Stimulated activated CD4-positive, alpha-beta T cell treated with anti-CD3 and anti-CD28 coated beads, Interleukin-12 subunit alpha, Interleukin-12 subunit beta, amount 100 ng/mL, for 4 hours (primary cell): ENCODE results near the gene PGGT1B.

ENCODE experiments used
- DNase-seq: peaks from one replicate; pipeline ENCODE4 v3.0.0-alpha.2; 2020

PGGT1B gene

DNA sequence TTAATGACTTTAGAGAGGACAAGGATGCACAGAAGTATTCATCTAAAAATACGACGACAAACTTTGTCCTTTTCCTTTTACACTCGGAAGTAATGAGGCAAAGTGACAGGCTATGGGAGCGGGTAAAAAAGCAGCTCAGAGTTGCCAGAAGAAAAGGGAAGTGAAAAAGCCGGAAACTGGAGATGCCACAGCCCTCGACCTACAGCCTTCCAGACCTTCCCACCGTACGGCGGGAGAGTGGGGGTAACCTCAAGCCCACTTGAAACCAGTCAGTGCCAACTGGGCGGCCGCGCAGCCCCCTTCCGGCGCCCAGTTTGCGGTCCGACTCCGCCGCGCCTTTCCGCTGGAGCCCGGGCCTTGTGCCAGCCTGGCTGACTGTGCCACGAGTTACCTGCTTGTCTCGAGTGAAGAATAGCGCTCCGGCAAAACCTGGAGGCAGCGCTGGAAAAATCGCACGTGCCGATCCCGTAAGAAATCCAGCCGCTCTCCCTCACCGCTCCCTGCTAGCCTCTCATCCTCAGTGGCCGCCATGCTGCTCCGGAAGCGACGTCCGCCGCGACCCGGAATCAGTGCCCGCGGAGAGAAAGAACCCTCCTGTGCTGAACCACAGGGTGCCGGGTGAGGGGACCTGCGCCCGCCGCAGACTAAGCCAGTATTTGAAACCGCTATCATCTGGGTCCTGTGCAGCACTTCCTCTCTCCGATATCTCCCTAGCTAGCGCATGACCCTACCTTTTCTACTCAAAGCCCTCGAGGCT lies at the start of gene PGGT1B:
PGGT1B (minus strand) TSS at position 557 of the 757 bp plus-strand sequence; CDS start at position 531, 26 bp downstream.
- peak; percentile 70 for DNase-seq

DNA sequence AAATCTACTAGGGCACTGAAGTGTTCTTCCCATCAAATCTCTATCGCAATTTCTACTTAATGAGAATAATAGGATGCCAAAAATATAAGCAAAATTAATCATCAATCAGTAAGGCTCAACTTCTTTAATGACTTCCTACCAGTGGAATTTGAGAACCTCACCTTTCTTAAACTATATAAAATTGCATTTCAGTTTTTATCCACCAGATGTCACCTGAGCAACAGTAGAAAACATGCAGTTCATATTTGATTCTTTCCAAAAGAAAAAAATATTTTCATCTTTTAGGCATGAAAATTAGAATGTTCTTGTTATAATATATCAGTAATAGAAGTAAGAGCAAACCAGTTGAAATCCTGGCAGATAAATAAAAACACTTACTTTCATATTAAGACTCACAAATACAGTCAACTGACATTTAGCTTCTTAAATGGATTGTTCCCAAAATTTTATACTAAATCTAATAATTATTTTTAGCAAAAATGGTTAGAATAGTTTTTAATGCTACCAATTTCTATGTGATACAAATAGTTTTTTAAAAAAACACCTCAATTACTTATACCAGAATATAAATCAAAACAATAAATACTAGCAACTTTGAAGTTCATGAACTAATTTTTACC lies 47.2 kb upstream of the PGGT1B start:
- DNase-seq = no peak

DNA sequence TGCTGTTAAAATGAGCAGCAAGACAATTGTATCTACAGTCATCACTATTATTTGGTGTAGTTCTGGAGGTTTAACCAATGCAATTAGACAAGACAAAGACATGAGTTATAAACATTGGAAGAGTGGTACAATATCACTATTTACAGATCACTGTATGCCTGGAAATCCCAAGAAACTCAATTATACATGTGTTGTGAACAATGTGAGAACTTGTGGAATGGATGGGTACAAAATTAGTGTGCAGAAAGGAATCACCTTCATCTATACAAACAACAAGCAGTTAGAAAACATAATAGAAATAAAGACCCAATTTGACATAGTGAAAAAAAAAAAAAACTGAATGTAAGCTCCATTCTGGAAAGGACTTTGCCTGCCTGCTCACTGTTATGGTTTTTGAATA lies 46.1 kb upstream of the PGGT1B start:
- DNase-seq = no peak

DNA sequence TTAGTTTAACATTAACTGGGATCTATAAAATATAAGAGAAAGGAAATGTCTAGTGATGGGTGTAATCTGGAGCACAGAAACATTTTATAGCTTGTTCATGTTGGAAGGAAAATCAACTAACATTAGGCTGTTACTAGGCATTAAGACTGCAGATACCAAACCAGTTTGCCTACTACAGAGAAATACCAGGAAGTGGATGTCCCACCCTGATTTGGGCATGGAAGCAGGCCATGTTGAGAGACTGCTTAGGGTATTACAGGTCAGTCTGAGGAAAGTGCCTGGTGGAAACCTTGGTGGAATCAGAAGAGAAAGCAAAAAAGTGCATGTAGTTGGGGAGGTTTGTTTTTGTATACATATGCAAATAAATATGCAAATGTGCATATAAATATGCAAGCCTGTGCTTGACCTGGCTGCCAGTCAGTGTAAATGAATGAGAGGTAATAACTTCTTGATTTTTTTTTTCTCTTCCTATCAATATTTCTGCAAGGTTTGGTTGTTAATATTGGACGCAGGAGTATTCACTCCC lies 43.4 kb upstream of the PGGT1B start:
- DNase-seq = no peak

DNA sequence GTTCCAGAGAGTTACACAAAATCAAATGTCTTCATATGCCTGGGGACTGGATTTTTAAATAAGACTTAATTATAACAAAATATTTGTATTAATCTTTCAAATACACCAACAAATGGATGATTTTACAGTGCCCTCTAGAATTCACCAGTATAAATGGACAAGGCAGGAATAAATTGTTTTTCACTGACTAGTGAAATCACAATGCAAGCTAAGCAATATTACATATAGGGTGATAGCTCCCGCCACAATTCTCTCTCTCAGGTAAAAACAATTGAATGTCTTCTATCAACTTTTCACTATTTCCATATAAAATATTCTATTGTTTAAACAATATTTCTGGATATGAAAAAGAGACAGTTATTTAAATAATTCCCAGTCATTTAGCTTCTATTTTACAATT lies 41.8 kb upstream of the PGGT1B start:
- DNase-seq = no peak

DNA sequence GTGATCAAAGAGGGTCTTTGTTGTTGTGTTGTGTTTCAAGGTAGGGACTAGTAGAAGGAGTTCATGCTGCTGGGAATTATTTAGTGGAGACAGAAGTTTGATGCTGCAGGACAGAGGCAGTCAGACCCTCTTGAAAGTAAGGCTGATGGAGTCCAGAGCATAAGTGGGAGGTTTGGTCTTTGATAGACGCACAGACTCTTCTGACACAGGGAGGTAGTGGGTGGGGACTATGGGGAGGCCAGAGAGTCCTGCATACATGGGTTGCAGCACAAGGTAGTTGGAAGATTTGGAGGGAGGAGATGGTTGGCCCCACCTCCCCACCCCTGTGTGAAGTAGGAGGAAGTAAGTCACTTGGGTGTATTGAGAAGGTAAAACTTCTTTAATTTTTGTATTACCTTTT lies 36.1 kb upstream of the PGGT1B start:
- DNase-seq = no peak

DNA sequence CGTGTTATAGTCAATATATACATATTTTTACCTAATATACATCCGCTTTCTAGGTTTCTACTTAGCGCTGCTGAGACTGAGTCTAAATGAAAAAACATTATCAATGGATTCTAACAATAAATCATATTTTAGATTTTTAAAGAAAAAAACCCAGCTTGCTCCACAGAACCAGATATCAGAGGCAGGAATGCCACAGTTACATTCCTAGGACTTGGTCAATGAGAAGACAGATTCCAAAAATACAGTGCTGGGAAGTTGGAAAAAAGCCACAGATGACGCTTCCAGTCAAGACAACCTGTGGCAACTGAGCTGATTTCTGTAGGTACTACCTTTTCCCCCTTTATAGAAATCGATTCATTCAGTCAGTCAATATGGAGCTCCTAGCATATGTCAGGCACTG lies 34.4 kb upstream of the PGGT1B start:
- no peak for DNase-seq

DNA sequence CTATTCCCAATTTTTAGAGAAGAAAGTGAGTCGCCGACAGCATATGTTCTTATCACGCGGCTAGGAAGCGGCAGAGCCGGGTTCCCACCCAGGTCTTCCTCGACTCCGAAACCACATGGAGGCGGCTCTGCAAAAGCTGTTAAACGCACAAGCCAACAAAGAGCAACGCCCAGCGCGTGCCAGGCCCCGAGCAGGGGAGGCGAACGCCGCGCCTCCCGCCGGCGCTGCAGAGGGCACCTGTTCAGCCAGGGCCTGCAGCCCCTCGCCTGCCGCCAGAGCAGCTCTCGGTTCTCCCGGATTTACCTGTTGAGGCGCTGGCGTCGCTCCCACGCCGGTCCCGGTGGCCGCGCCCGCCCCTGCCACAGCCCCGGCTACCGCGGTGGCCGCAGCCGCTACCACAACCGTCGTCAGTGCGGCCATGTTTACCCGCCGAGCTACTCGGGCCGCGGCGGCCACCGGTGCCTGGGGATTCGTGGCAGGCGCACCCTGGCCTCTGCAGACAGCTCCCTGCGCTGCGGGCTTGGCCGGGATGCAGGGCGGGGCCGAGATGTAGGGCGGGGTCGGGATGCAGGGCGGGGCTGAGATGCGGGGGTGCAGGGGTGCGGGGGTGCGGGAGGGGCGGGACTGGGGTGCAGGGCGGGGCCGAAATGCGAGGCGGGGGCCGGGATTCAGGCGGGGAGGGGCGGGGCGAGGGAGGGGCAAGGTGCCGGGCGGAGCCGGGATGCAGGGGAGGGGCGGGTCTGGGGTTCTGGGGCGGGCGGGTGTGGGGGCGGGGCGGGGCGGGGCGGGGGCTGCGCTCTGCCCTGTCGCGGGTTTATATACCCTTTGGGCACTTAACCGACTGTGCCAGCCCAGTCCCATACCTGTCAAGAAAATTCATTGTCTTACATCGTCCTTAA lies 33.7 kb upstream of the PGGT1B start, which contains the start of gene CCDC112:
CCDC112 (minus strand) TSS at position 531 of the 899 bp plus-strand sequence; CDS start at position 420, 111 bp downstream.
- peak; percentile 87 for DNase-seq

DNA sequence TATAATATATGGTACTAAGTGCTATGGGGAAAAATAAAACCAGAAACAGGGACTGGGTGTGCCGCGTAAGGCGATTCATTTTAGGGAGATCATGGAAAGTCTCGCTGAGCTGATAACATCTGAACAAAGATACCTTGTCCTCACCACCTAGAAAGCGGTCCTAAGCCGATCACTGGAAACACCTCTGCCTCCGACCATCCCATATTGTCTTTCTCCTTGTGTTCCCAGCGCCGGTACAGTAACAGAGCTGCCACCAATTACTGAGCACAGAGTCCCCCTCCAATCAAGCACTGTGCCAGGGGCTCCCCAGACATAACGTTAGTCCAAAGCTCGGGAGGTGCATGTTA lies 33.1 kb upstream of the PGGT1B start:
- DNase-seq = no peak

DNA sequence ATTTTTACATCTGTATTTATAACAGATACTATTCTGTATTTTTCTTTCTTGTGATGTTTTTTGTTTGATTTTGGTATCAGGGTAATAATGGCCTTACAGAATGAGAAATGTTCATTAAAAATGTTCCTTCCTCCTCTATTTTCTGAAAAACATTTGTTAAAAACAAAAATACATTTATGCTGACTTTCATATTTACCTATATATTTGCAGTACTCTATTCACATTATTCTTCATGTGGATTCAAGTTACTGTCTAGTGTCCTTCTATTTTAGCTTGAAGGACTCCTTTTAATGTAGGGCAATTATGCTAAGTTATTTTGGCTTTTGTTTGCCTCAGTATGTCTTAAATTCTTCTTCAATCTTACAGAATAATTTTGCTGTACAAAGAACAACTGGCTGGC lies 28.7 kb upstream of the PGGT1B start:
- no peak for DNase-seq

DNA sequence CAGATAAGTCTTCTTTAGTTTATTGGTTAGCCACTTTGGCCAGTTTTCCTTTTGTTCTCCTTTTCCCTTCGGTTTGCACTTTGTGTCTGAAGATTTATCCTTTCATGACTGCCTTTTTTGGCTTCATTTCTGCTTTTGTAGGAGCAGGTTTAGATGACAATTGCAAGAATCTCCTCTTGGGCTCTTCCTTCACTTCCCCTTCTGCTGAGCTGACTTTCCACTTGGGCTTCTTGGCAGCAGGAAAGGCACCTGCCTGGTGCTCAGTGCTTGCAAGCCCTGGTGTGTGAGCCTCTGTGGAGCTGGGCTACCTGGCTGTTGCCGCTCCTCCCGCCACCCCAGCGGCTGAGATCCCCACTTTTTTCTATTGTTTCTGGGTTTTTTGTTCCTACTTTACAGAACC lies 26.4 kb upstream of the PGGT1B start:
- no peak for DNase-seq

DNA sequence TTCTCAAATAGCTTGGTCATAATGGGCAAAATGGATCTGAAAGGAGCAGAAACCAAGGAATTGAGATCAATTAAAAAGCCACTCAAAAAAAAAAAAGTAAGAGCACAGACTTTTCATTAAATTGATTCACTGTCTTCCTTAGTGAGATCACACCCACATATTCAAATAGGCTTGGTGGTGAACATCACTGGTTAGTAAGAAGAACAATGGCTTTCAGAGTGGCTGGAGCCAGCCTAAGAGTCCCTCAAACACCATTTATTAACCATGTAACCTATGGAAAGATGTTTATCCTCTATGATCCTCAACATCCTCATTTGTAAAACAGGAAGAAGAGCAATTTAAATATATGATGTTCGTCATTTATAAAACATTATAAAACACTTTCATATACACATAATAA lies 21.3 kb upstream of the PGGT1B start:
- no peak for DNase-seq

DNA sequence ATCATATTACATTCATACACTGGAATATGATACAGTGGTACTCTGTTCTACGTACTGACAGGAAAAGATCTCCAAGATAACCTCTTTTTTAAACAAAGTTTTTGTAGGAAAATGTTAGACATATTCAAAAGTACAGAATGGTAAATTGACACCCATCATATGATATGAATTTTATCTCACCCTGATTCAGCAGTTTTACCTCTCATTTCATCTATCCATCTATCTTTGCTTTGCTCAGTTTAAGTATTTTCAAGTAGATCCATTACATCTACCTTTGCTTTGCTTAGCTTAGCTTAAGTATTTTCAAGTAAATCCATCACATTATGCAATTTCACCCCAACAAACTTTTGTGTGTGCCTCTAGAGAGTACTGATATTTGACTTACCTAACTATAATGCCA lies 19.5 kb upstream of the PGGT1B start:
- no peak for DNase-seq

DNA sequence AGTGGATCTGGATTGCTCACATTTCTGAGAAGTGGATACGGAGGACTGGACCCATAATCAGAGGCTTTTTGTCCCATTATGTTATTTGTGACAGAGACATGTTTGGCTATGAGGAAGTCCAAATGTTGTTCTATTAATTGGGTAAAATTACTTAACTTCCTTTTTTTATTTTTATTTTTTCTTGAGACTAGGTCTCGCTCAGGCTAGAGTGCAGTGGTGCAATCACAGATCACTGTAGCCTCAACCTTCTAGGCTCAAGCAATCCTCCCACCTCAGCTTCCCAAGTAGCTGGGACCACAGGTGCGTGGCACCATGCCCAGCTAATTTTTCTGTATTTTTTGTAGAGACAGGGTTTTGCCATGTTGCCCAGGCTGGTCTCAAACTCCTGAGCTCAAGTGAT lies 11.9 kb upstream of the PGGT1B start:
- DNase-seq = no peak

DNA sequence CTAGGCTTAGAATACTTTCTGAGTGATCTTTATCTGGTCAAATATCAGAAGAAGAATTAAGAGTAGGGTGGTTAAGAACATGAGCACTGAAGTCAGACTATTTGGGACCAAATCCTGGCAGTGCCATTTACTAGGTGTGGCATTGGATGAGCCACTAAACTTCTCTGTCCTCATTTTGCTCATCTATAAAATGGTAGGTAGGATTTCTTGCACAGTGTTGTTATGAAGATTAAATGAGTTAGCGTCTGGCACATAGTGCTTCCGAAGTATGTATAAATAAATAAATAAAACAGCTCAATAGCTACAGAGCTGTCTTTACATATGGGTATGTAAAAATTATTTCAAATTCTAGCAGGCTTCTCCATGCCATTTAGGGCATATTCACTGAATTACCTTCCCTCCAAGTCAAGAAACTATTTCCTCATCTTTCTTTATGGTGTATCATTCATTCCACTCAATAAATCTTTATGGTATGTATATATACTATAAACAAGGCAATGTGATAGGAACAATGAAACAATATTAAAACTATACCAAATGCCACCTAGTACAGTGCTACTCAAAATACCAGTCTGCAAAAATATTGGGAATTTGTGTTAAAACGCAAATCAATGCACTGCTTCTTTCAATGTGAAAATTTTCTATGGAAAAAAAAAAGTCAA lies 9.8 kb upstream of the PGGT1B start:
- no peak for DNase-seq

DNA sequence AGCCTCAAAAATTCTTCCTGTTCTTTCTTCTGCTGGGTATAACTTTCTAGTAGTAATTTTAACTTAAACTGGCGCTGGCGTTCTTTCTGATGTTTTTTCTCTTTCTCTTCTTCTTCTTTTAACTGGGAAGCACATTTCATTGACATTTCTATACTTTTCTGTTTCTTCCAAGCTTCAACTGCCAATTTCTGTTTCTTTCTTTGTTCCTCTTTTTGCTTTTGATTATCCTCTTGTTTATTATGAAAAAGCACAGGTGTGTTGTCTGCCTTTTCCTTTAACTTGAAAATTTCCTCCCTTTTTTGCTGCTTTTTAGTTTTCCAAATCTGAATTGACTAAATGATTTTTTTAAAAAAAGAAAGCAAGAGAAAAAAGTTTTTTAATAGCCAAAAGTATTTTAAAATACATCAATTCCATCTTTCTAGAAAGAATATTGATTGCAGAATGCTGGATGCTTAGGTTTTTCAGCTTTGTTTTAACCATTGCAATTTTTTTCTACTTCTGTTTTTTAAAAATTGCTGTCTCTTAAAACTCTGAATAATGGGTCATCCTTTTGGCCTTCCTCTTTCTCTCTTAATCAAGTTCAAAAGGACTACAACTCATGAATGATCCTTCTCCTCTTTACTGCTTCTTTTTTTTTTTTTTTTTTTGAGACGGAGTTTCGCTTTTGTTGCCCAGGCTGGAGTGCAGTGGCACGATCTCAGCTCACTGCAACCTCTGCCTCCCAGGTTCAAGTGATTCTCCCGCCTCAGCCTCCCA lies 8.8 kb upstream of the PGGT1B start:
- no peak for DNase-seq

DNA sequence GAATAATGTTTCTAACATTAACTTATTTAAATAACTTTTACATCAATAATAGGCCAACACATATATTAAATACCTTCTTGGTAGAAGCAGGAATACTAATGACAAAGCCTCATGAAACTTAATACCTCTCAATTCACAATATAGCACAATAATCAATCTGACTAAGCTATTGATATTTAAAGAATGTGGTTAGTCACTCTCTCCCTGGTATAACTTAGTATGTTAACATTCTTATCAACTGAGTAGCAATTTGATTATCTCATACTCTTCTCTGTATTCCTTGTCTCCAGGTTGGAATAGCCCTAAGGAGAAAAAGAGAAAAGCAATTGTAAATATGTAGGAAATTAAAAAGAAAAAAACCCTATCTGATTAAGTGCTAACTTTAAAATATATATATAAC lies 4.9 kb upstream of the PGGT1B start:
- no peak for DNase-seq

DNA sequence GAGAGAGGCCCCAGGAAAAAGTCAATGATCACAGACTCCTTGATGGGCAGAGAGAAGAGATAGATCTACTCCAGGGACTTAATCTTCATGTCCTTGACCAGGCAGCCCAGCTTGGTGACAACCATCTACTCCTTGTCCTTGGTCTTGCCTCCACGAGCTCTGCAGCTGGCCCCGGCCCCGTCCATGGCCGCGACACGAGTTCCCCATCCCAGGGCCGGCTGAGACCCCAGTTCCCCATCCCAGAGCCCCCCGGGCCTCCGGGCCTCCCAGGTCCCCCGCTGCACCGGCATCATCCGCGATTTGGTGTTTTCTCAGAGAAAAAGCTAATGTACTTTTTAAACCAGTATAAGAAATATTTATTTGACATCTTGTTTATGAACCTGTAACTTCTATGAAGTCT lies 2.5 kb upstream of the PGGT1B start:
- DNase-seq = no peak

DNA sequence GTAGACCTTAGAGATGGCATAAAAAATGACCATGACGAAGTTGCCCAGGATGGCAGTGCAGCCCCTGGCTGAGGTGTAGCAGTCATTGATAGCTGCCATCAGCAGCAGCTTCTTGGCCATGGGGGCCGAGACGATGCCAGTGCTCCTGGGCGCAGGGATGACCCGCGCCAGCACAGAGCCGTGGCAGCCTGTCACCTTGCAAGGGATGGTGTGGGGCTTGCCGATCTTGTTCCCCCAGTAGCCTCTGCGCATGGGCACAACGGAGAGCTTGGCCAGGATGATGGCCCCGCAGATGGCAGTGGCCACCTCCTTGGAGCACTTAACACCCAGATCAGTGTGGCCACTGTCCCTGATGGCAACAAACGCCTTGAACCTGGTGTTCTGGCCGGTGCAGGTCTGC lies 2.1 kb upstream of the PGGT1B start:
- no peak for DNase-seq

DNA sequence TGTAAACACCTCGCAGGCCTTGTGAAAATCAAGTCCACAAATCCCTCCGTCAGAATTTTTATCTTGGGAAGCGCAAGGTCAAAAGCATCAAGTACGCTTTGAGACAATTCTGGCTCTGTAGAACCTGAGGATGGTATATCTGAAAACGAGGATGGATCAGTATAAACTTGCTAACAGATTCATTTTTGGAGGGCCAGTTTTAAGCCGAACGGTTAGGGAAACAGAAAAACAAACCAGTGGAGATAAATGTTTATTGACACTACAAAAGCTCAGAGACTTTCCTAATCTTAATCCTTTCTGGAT lies 352 bp upstream of the PGGT1B start:
- DNase-seq = no peak

DNA sequence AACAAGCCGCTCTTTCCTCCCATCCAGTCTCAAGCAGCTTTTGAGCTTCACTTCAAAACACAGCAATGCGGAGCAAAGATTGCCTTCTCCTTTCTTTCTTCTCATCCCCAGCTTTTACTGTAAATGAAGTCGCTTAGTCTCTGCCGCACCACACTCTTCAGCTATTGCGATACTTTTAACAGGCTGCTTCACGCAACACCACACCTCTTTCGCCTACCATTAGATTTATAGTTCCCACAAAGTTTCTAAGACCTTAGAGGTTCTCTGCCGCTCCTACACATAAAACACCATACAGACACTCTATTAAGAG lies 711 bp downstream of the PGGT1B start:
- DNase-seq = no peak

DNA sequence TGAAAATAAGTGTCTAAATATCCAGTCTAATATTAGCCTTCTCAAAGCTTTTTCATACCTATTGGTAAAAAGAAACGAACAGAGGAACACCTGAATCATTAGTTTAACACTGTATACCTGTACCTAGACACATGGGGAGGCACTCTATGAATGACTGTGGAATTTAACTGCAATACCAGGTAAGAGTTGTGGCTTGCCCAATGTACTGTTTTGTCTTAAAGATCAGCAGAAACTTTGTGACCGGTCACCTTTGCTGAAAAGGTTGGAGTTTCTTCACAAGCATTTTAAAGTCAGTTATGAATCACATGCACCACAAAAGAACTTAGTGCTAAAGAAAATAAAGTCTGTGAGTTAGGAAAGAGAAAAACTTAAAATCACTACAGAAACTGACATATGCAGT lies 2.4 kb downstream of the PGGT1B start:
- DNase-seq = no peak

DNA sequence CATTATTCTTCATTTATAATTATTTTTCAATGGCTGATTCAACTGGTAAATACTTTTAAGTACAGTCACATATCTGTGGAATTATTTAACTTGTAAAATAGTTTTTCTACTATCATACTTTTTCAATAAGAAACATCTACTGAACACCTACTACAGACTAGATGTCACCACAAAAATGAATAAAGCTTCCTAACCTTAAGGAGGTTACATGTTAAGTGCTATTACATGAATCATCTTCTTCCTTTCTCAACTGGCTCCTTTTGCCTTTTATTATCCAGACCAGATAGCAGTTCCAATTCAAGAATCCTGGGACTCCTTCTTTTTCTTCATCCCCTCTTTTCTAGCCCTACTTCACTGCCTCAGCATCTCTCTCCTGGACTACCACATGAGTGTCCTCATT lies 4.7 kb downstream of the PGGT1B start:
- DNase-seq = no peak
